ENCODE data around the gene FAM171A2.

DNA sequence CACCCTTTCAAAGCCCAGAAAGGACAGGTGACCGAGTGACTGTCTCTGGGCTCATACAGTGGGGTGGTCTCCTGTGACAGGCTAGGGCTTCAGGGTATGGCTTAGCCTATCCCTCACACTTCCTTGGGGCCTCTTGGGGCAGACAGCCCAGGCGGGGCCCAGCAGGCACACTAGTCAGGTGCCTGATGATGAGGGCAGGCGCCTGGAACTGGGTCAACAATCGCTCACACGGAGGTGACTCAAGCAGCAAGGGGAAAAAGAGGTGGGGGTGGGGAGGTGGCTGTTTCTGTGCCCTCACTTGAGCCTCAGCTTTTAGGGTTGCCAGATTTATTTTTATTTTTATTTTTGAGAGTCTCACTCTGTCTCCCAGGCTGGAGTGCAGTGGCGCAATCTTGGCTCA lies 25.0 kb downstream of the FAM171A2 start:
- TF ChIP-seq, protein P1, sequence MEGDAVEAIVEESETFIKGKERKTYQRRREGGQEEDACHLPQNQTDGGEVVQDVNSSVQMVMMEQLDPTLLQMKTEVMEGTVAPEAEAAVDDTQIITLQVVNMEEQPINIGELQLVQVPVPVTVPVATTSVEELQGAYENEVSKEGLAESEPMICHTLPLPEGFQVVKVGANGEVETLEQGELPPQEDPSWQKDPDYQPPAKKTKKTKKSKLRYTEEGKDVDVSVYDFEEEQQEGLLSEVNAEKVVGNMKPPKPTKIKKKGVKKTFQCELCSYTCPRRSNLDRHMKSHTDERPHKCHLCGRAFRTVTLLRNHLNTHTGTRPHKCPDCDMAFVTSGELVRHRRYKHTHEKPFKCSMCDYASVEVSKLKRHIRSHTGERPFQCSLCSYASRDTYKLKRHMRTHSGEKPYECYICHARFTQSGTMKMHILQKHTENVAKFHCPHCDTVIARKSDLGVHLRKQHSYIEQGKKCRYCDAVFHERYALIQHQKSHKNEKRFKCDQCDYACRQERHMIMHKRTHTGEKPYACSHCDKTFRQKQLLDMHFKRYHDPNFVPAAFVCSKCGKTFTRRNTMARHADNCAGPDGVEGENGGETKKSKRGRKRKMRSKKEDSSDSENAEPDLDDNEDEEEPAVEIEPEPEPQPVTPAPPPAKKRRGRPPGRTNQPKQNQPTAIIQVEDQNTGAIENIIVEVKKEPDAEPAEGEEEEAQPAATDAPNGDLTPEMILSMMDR (IDR thresholded peaks at IDR 0.05; ENCODE audit: low read length), result no peak
- TF ChIP-seq EZH2 (IDR thresholded peaks at IDR 0.05; ENCODE audit: borderline replicate concordance, low read length), result no peak
